HepG2 (cell line): Measurements from ENCODE around the gene EP300. TPM values are rescaled to one million over a fixed set of nuclear protein-coding genes. Genes with fewer than 3 reads are reported as not detected.
"Not testable (repeated sequence)": the region's sequence is repeated elsewhere in the genome, so short reads cannot be mapped to it uniquely, and the experiment has no call there.

Experiments used
- ATAC-seq: fragments of 200-7000 bp; cut with Tn5 transposase; 3 replicates; pipeline ENCODE4 v1.9.1; 2020; ENCODE audit warnings: mild to moderate bottlenecking, moderate library complexity
- BruUV-seq: library from RNA; stranded (reverse); fragments of 400-500 nt; replicated peaks from 2 replicates; lab custom pipeline; 2021; lab: Mats Ljungman, UMichigan
- CTCF ChIA-PET: fragments of 300-600 bp; formaldehyde crosslinking; extraction: SDS; loops from one replicate; lab custom pipeline; 2021; ENCODE audit warnings: low total read pairs, inconsistent platforms, low intra/inter-chr PET ratio; lab: Yijun Ruan, JAX
- POLR2A ChIA-PET: fragments of 350-600 bp; sonication (Branson Sonifier 250); formaldehyde crosslinking; loops from one replicate; lab custom pipeline; 2020; ENCODE audit warnings: antibody characterized with exemption, inconsistent platforms; lab: Yijun Ruan, JAX
- DNase-seq: peaks from one replicate; pipeline ENCODE4 v3.0.0-alpha.2; 2015; ENCODE audit warnings: low spot score
- FAIRE-seq: peaks from 3 replicates; lab custom pipeline; 2011; peaks lifted over from hg19 to GRCh38; lab: Jason Lieb, UNC
- H2AFZ ChIP-seq: one replicate; pipeline ENCODE4 v1.6.1; 2011; ENCODE audit warnings: low read length, inconsistent platforms
- H3K27ac ChIP-seq: fragments of 300-600 bp; 3 replicates; pipeline ENCODE4 v1.8.0; 2011; ENCODE audit warnings: mixed run types, mild to moderate bottlenecking, mixed read lengths, low read length, inconsistent platforms; ENCODE audit not compliant: insufficient read depth; ENCODE audit errors: extremely low read length
- H3K27me3 ChIP-seq, 2 experiments: fragments of 200-600 bp in 1 of 2; 2 replicates in 1 of 2; 3 replicates in 1 of 2; pipeline versions ENCODE4 v1.6.0 to v1.8.0; 2011; ENCODE audit warnings: low read length in 2 of 2, mild to moderate bottlenecking in 2 of 2, moderate library complexity in 2 of 2, inconsistent platforms in 1 of 2; ENCODE audit not compliant: insufficient read depth in 2 of 2, control insufficient read depth in 1 of 2
- H3K36me3 ChIP-seq, 2 experiments: fragments of 200-600 bp in 1 of 2; replicated peaks in 1 of 2; 2 replicates in 1 of 2; 3 replicates in 1 of 2; pipeline versions ENCODE4 v1.5.1 to v1.8.0; 2011; ENCODE audit warnings: low read length in 2 of 2, inconsistent platforms in 1 of 2; ENCODE audit not compliant: insufficient read depth in 2 of 2, control insufficient read depth in 1 of 2
- H3K4me1 ChIP-seq: 2 replicates; pipeline ENCODE4 v1.5.1; 2012; ENCODE audit warnings: low read length, inconsistent platforms; ENCODE audit not compliant: insufficient read depth
- H3K4me2 ChIP-seq: 2 replicates; pipeline ENCODE4 v1.6.0; 2011; ENCODE audit warnings: low read depth, low read length, inconsistent platforms
- H3K4me3 ChIP-seq, 3 experiments: fragments of 200-600 bp in 1 of 3; sonication (generic), shearing (Covaris generic) in 1 of 3; replicated peaks in 1 of 3; 2 replicates each; pipeline ENCODE4 v1.5.1; 2011 to 2016; ENCODE audit warnings: low read length in 3 of 3, inconsistent platforms in 2 of 3, low read depth in 2 of 3, mild to moderate bottlenecking in 2 of 3, control low read depth in 1 of 3, mixed read lengths in 1 of 3; ENCODE audit not compliant: insufficient read depth in 1 of 3
- H3K79me2 ChIP-seq: one replicate; pipeline ENCODE4 v1.6.1; 2011; ENCODE audit warnings: low read length, inconsistent platforms; ENCODE audit not compliant: insufficient read depth
- H3K9ac ChIP-seq: 2 replicates; pipeline ENCODE4 v1.6.0; 2011; ENCODE audit warnings: mild to moderate bottlenecking, low read depth, low read length, inconsistent platforms; ENCODE audit not compliant: insufficient read depth
- H3K9me3 ChIP-seq: 2 replicates; pipeline ENCODE4 v1.5.1; 2012; ENCODE audit warnings: mild to moderate bottlenecking, low read length
- H4K20me1 ChIP-seq: 2 replicates; pipeline ENCODE4 v1.6.0; 2011; ENCODE audit warnings: inconsistent platforms, mild to moderate bottlenecking, low read length, moderate library complexity; ENCODE audit not compliant: insufficient read depth
- CC2D1A ChIP-seq: sonication (generic); formaldehyde crosslinking; IDR thresholded peaks from 2 replicates; pipeline ENCODE4 v1.8.1; 2023; ENCODE audit warnings: mild to moderate bottlenecking, missing genetic modification reagents
- CHD2 ChIP-seq: IDR thresholded peaks from 2 replicates; pipeline ENCODE4 v1.6.1; 2011; ENCODE audit warnings: low read depth, low read length, improper control_type of control experiment
- HNRNPH1 ChIP-seq: fragments of 200-400 bp; formaldehyde crosslinking; optimal IDR thresholded peaks from 2 replicates; pipeline ENCODE3; 2017; ENCODE audit warnings: mild to moderate bottlenecking, low read depth, low read length
- IRF1 ChIP-seq: sonication (generic); formaldehyde crosslinking; IDR thresholded peaks from 2 replicates; pipeline ENCODE4 v1.4.0; 2020; ENCODE audit warnings: low read depth, mild to moderate bottlenecking, missing genetic modification reagents
- NFRKB ChIP-seq: fragments of 450-650 bp; IDR thresholded peaks from 2 replicates; pipeline ENCODE4 v1.6.1; 2017
- NR2C2 ChIP-seq: sonication (generic); formaldehyde crosslinking; IDR thresholded peaks from 2 replicates; pipeline ENCODE4 v1.4.0; 2020; ENCODE audit warnings: missing genetic modification reagents, mild to moderate bottlenecking, moderate library complexity, borderline replicate concordance
- RARG ChIP-seq: sonication (generic); formaldehyde crosslinking; IDR thresholded peaks from 2 replicates; pipeline ENCODE4 v1.4.0; 2020; ENCODE audit warnings: low read depth, mild to moderate bottlenecking, missing genetic modification reagents
- RFXAP ChIP-seq: sonication (generic); formaldehyde crosslinking; IDR thresholded peaks from 2 replicates; pipeline ENCODE4 v1.4.0; 2020; ENCODE audit warnings: missing genetic modification reagents, borderline replicate concordance
- SMARCE1 ChIP-seq: fragments of 450-650 bp; IDR thresholded peaks from 2 replicates; pipeline ENCODE4 v1.6.1; 2017; ENCODE audit warnings: borderline replicate concordance
- TCF12 ChIP-seq, 2 experiments: fragments of 450-650 bp in 1 of 2; sonication (generic) in 1 of 2; formaldehyde crosslinking in 1 of 2; IDR thresholded peaks; 2 replicates each; pipeline versions ENCODE4 v1.6.1 to v1.8.0; 2017 to 2022; ENCODE audit warnings: antibody characterized with exemption in 1 of 2, mild to moderate bottlenecking in 1 of 2, missing genetic modification reagents in 1 of 2, moderate library complexity in 1 of 2
- ZNF234 ChIP-seq: sonication (generic); formaldehyde crosslinking; conservative IDR thresholded peaks from 2 replicates; pipeline ENCODE4 v1.5.1; 2020; ENCODE audit warnings: mild to moderate bottlenecking, missing genetic modification reagents
- ZNF414 ChIP-seq: sonication (generic); formaldehyde crosslinking; IDR thresholded peaks from 2 replicates; pipeline ENCODE4 v1.5.0; 2020; ENCODE audit warnings: missing genetic modification reagents
- WGBS: methylation state at CpG from one replicate; pipeline ENCODE4 v1.1.6; 2017; ENCODE audit warnings: low lambda C conversion rate; 5-methylcytosine and 5-hydroxymethylcytosine counted together
- in situ Hi-C: cut with HindIII; loops from 2 replicates; pipeline ENCODE4 v1.10.0; 2017; ENCODE audit warnings: low pct_unique_long_range_greater_than_20kb; ENCODE audit not compliant: extremely low pct_ligation_motif_present
- intact Hi-C: fragments of 100-400 bp; cut with micrococcal nuclease; formaldehyde crosslinking; loops from one replicate; pipeline ENCODE4 v1.10.0; 2022; ENCODE audit not compliant: unreplicated experiment
- polyA plus RNA-seq, 8 experiments: library from polyadenylated mRNA; depleted of rRNA in 3 of 8; stranded (reverse) in 7 of 8; unstranded in 1 of 8; fragments of >200 nt; fragmentation: Illumina TruSeq in 4 of 8; extraction: Trizol in 4 of 8; gene quantifications; 2 replicates each; pipeline versions ENCODE4 v1.2.1 to v1.2.3, GENCODE V29; 2011 to 2016; ENCODE audit warnings: low read depth in 4 of 8, missing spikeins in 1 of 8, mixed read lengths in 1 of 8; ENCODE audit not compliant: insufficient read depth in 1 of 8
- total RNA-seq, 5 experiments: library from RNA; depleted of rRNA; stranded (reverse); fragments of >200 nt; fragmentation: Illumina TruSeq; extraction: Trizol; gene quantifications; 2 replicates each; pipeline ENCODE4 v1.2.3, GENCODE V29; 2016; ENCODE audit warnings: low read depth in 1 of 5

The EP300 gene
- total and polyA plus RNA-seq, 2 of the 13 experiments (the other 11 are each of a cell fraction or from before 2014, with no cell fraction given): 13.6 to 14.9 TPM

GRCh38 chr22:41140365-41140957 lies 48.1 kb downstream of the EP300 start:
- BruUV-seq: no TSS peak
- H3K79me2 ChIP-seq: no peaks in the 10 kb centered on the region

GRCh38 chr22:41145921-41146320 lies 53.5 kb downstream of the EP300 start:
- H3K4me2 ChIP-seq, H3K27ac ChIP-seq, FAIRE-seq, in situ Hi-C loops, H3K79me2 ChIP-seq, BruUV-seq, intact Hi-C loops, H3K27me3 ChIP-seq, H3K4me3 ChIP-seq, POLR2A ChIA-PET, H4K20me1 ChIP-seq, H3K9ac ChIP-seq, ATAC-seq, H3K9me3 ChIP-seq, H2AFZ ChIP-seq, CTCF ChIA-PET, DNase-seq, H3K4me1 ChIP-seq: not testable (repeated sequence)
- H3K36me3 ChIP-seq: peaks cover 25 to 88% of the 10 kb centered on the region in 2 experiments
- WGBS: 99% methylated on average over 6 of the region's 6 CpGs

More at GRCh38 chr22:41140365-41140957, 48.1 kb downstream of the EP300 start:
- Histone ChIP-seq H3K27me3 (no peaks in the 10 kb centered on the region), H3K4me2 (no peak overlapping the region)
- CTCF ChIA-PET: no interaction called here
- TF ChIP-seq IRF1 (CRISPR knock-in tag) (no peak), RFXAP (CRISPR knock-in tag) (no peak), ZNF234 (CRISPR knock-in tag) (no peak), NFRKB (no peak), RARG (CRISPR knock-in tag) (no peak), NR2C2 (CRISPR knock-in tag) (no peak), CHD2 (no peak), ZNF414 (CRISPR knock-in tag) (no peak), HNRNPH1 (no peak), SMARCE1 (no peak), CC2D1A (no peak), TCF12 (IDR thresholded peaks at IDR 0.05) (no peak), TCF12 (CRISPR knock-in tag; IDR thresholded peaks at IDR 0.05) (no peak)
- TF ChIP-seq, all 625 proteins: peak for 0
- POLR2A ChIA-PET: no interaction called here
- no peak for DNase-seq
- in situ Hi-C loops (no loop called here), intact Hi-C loops (no loop called here)
- Histone ChIP-seq H3K9ac (no peak overlapping the region), H3K4me3 (no peak overlapping the region), H3K27ac (no peak overlapping the region), H2AFZ (no peak overlapping the region), H3K9me3 (no peaks in the 10 kb centered on the region), H3K36me3 (peaks cover 37 to 92% of the 10 kb centered on the region in 2 experiments), H3K4me1 (no peaks in the 10 kb centered on the region), H4K20me1 (no peaks in the 10 kb centered on the region)
- ATAC-seq: no peak
- no peak for FAIRE-seq
- 99% methylated on average over 10 of the region's 10 CpGs for WGBS
